HCT116 (cell line): ENCODE results near the gene MEIS2. TPM values are rescaled to one million over a fixed set of nuclear protein-coding genes. Genes with fewer than 3 reads are reported as not detected.

Experiments
- ATAC-seq: fragments of 200-7000 bp; cut with Tn5 transposase; 2 replicates; pipeline ENCODE4 v1.9.1; 2020; ENCODE audit warnings: mild to moderate bottlenecking, moderate library complexity
- BruUV-seq: library from RNA; stranded (reverse); fragments of 400-500 nt; replicated peaks from 2 replicates; lab custom pipeline; 2021; lab: Mats Ljungman, UMichigan
- CTCF ChIA-PET: fragments of 300-600 bp; sonication (Branson Sonifier 250); formaldehyde crosslinking; loops from one replicate; lab custom pipeline; 2021; ENCODE audit warnings: antibody characterized with exemption; lab: Charles Lee
- POLR2A ChIA-PET: fragments of 300-600, 350-600 bp; sonication (Branson Sonifier 250); formaldehyde crosslinking; loops from one replicate; lab custom pipeline; 2021; ENCODE audit warnings: antibody characterized with exemption; lab: Charles Lee
- RAD21 ChIA-PET, 2 experiments: fragments of 300-600 bp; sonication (Branson Sonifier 250); formaldehyde crosslinking; loops; one replicate each; lab custom pipeline; 2023; ENCODE audit warnings: low total read pairs in 2 of 2; ENCODE audit not compliant: uncharacterized antibody in 2 of 2, unreplicated experiment in 2 of 2, low non-redundant PET in 1 of 2; lab: Charles Lee
- DNase-seq: peaks from one replicate; pipeline ENCODE4 v3.0.0-alpha.2; 2010; ENCODE audit warnings: low read depth, low spot score
- H2AFZ ChIP-seq: fragments of 200-600 bp; shearing (Covaris generic), sonication (generic); 2 replicates; pipeline ENCODE4 v1.6.1; 2017; ENCODE audit warnings: low read depth, mixed run types, mixed read lengths, antibody characterized with exemption, low read length; ENCODE audit not compliant: poor library complexity, severe bottlenecking
- H3K27ac ChIP-seq: 2 replicates; pipeline ENCODE4 v1.5.1; 2012; ENCODE audit warnings: low read depth, low read length
- H3K27me3 ChIP-seq: fragments of 200-600 bp; sonication (generic); 2 replicates; pipeline ENCODE4 v1.6.1; 2016; ENCODE audit warnings: mixed run types, low read length, mixed read lengths; ENCODE audit not compliant: insufficient read depth
- H3K36me3 ChIP-seq, 2 experiments: fragments of 200-500 bp in 1 of 2; fragments of 200-600 bp in 1 of 2; sonication (Bioruptor generic) in 1 of 2; sonication (generic) in 1 of 2; 2 replicates each; pipeline versions ENCODE4 v1.5.1 to v1.6.1; 2014 to 2016; ENCODE audit warnings: low read length in 2 of 2, inconsistent platforms in 1 of 2, mixed read lengths in 1 of 2, mixed run types in 1 of 2; ENCODE audit not compliant: insufficient read depth in 2 of 2, control insufficient read depth in 1 of 2
- H3K4me1 ChIP-seq, 2 experiments: fragments of 200-600 bp in 1 of 2; sonication (generic) in 1 of 2; 2 replicates each; pipeline versions ENCODE4 v1.5.1 to v1.6.1; 2012 to 2017; ENCODE audit warnings: low read length in 2 of 2, inconsistent platforms in 1 of 2, mild to moderate bottlenecking in 1 of 2, mixed read lengths in 1 of 2, mixed run types in 1 of 2, moderate library complexity in 1 of 2; ENCODE audit not compliant: insufficient read depth in 2 of 2, control insufficient read depth in 1 of 2
- H3K4me2 ChIP-seq: fragments of 200-600 bp; sonication (generic); 2 replicates; pipeline ENCODE4 v1.6.1; 2017; ENCODE audit warnings: mixed run types, low read length, mixed read lengths
- H3K4me3 ChIP-seq, 2 experiments: fragments of 200-600 bp in 1 of 2; sonication (generic) in 1 of 2; replicated peaks in 1 of 2; 2 replicates each; pipeline ENCODE4 v1.5.1; 2011 to 2016; ENCODE audit warnings: low read length in 2 of 2, control low read depth in 1 of 2, low read depth in 1 of 2, mild to moderate bottlenecking in 1 of 2, mixed read lengths in 1 of 2, mixed run types in 1 of 2
- H3K79me2 ChIP-seq: fragments of 200-600 bp; sonication (generic); 2 replicates; pipeline ENCODE4 v1.6.1; 2017; ENCODE audit warnings: mild to moderate bottlenecking, mixed run types, low read length, moderate library complexity, mixed read lengths; ENCODE audit not compliant: insufficient read depth
- H3K9ac ChIP-seq: fragments of 200-600 bp; sonication (generic); 2 replicates; pipeline ENCODE4 v1.6.1; 2016; ENCODE audit warnings: low read length, mixed read lengths
- H3K9me2 ChIP-seq: fragments of 200-600 bp; sonication (generic), shearing (Covaris generic); 2 replicates; pipeline ENCODE4 v1.6.1; 2017; ENCODE audit warnings: mixed run types, mild to moderate bottlenecking, moderate library complexity; ENCODE audit not compliant: insufficient read depth
- H3K9me3 ChIP-seq, 2 experiments: fragments of 200-500 bp in 1 of 2; fragments of 200-600 bp in 1 of 2; sonication (Bioruptor generic) in 1 of 2; sonication (generic) in 1 of 2; 2 replicates each; pipeline ENCODE4 v1.6.1; 2014 to 2017; ENCODE audit warnings: low read length in 2 of 2, mixed read lengths in 2 of 2, inconsistent platforms in 1 of 2, low read depth in 1 of 2, mild to moderate bottlenecking in 1 of 2, mixed run types in 1 of 2, moderate library complexity in 1 of 2; ENCODE audit not compliant: control insufficient read depth in 1 of 2, insufficient read depth in 1 of 2
- H4K20me1 ChIP-seq: fragments of 200-600 bp; sonication (generic), shearing (Covaris generic); 2 replicates; pipeline ENCODE4 v1.6.1; 2017; ENCODE audit warnings: mixed run types, mild to moderate bottlenecking, moderate library complexity; ENCODE audit not compliant: insufficient read depth
- CBX3 ChIP-seq: IDR thresholded peaks from 2 replicates; pipeline ENCODE4 v1.6.1; 2012; ENCODE audit warnings: low read depth
- CEBPB ChIP-seq: IDR thresholded peaks from 2 replicates; pipeline ENCODE4 v1.6.1; 2012; ENCODE audit warnings: low read depth
- EGR1 ChIP-seq: IDR thresholded peaks from 2 replicates; pipeline ENCODE4 v1.6.1; 2012; ENCODE audit warnings: low read depth
- EZH2 ChIP-seq: fragments of 200-600 bp; sonication (generic); IDR thresholded peaks from 2 replicates; pipeline ENCODE4 v1.6.1; 2017; ENCODE audit warnings: antibody characterized with exemption, mixed run types
- EZH2phosphoT487 ChIP-seq: fragments of 200-600 bp; IDR thresholded peaks from 2 replicates; pipeline ENCODE4 v1.6.1; 2018; ENCODE audit warnings: antibody characterized with exemption, borderline replicate concordance
- FOSL1 ChIP-seq: IDR thresholded peaks from 2 replicates; pipeline ENCODE4 v1.6.1; 2012; ENCODE audit warnings: low read depth
- JUND ChIP-seq: IDR thresholded peaks from 2 replicates; pipeline ENCODE4 v1.6.1; 2012
- POLR2A ChIP-seq: IDR thresholded peaks from 2 replicates; pipeline ENCODE4 v1.7.0; 2011; ENCODE audit warnings: borderline replicate concordance; ENCODE audit not compliant: insufficient read depth, insufficient read length; ENCODE audit errors: extremely low read depth
- RAD21 ChIP-seq: IDR thresholded peaks from 2 replicates; pipeline ENCODE4 v1.6.1; 2012; ENCODE audit warnings: low read depth, mild to moderate bottlenecking
- SIN3A ChIP-seq: IDR thresholded peaks from 2 replicates; pipeline ENCODE4 v1.6.1; 2012; ENCODE audit warnings: low read depth
- ZFX ChIP-seq: fragments of 450-650 bp; IDR thresholded peaks from 2 replicates; pipeline ENCODE4 v1.6.1; 2017
- ZNF274 ChIP-seq: fragments of 200-500 bp; sonication (Bioruptor generic); IDR thresholded peaks from 2 replicates; pipeline ENCODE4 v1.6.1; 2014; ENCODE audit warnings: mild to moderate bottlenecking, low read depth, low read length, inconsistent platforms
- intact Hi-C: fragments of 100-400 bp; cut with micrococcal nuclease; formaldehyde crosslinking; loops from 2 replicates; pipeline ENCODE4 v1.10.0; 2022
- total RNA-seq: library from RNA; stranded (reverse); gene quantifications from one replicate; pipeline ENCODE4 v1.2.1, GENCODE V29; 2021; ENCODE audit not compliant: unreplicated experiment
- TF ChIP-seq, protein P1 (sequence below): IDR thresholded peaks from 2 replicates; pipeline ENCODE4 v1.6.1; 2011; ENCODE audit warnings: mild to moderate bottlenecking, low read length, moderate library complexity; ENCODE audit not compliant: insufficient replicate concordance; ENCODE audit errors: extremely low read depth
- TF ChIP-seq, protein P2 (sequence below), 3 experiments: fragments of 200-600 bp in 1 of 3; sonication (generic) in 1 of 3; IDR thresholded peaks in 2 of 3; conservative IDR thresholded peaks in 1 of 3; 2 replicates each; pipeline ENCODE4 v1.5.1; 2012 to 2017; ENCODE audit warnings: low read depth in 2 of 3, low read length in 2 of 3, antibody characterized with exemption in 1 of 3, borderline replicate concordance in 1 of 3, control low read depth in 1 of 3, mild to moderate bottlenecking in 1 of 3, mixed read lengths in 1 of 3, mixed run types in 1 of 3, moderate library complexity in 1 of 3; ENCODE audit not compliant: insufficient read depth in 1 of 3
- TF ChIP-seq, protein P3 (sequence below): IDR thresholded peaks from 2 replicates; pipeline ENCODE4 v1.6.1; 2012; ENCODE audit warnings: low read depth
- TF ChIP-seq, protein P4 (sequence below): IDR thresholded peaks from 2 replicates; pipeline ENCODE4 v1.6.1; 2012

The MEIS2 gene
- total RNA-seq, 1 experiment from 2014 or later = 11.5 TPM

DNA sequence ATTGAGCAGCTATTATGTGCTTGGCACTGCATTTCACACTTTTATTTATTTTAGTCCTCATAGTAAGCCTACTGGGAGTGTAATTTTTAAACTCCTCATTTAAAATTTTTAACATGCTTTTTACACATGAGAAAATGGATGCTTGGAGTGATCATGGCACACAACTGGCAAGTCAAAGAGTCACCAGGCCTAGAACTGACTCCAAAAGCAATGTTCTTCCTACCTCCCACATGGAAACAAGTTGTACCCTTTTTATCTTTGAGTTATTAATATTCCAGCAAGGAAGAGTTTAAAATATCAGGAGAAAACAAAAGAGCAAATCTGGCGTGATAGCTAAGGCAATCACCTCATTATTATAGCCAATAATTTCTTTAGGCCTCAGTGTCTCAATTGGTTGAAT is 100.6 kb downstream of the MEIS2 start:
- H4K20me1 ChIP-seq = no peaks in the 10 kb centered on the region; the same call in 1 of the 2 replicates
- no peaks in the 10 kb centered on the region for H3K79me2 ChIP-seq
- H3K9me3 ChIP-seq = no peaks in the 10 kb centered on the region
- intact Hi-C loops = no loop called here
- BruUV-seq = no TSS peak
- no peaks in the 10 kb centered on the region for H3K36me3 ChIP-seq
- no peaks in the 10 kb centered on the region for H3K27me3 ChIP-seq
- no peak overlapping the region for H2AFZ ChIP-seq
- H3K4me1 ChIP-seq = no peaks in the 10 kb centered on the region
- TF ChIP-seq ZFX = no peak
- no peak for TF ChIP-seq EZH2phosphoT487
- no peak for TF ChIP-seq RAD21
- TF ChIP-seq FOSL1 = no peak
- TF ChIP-seq, protein P1, sequence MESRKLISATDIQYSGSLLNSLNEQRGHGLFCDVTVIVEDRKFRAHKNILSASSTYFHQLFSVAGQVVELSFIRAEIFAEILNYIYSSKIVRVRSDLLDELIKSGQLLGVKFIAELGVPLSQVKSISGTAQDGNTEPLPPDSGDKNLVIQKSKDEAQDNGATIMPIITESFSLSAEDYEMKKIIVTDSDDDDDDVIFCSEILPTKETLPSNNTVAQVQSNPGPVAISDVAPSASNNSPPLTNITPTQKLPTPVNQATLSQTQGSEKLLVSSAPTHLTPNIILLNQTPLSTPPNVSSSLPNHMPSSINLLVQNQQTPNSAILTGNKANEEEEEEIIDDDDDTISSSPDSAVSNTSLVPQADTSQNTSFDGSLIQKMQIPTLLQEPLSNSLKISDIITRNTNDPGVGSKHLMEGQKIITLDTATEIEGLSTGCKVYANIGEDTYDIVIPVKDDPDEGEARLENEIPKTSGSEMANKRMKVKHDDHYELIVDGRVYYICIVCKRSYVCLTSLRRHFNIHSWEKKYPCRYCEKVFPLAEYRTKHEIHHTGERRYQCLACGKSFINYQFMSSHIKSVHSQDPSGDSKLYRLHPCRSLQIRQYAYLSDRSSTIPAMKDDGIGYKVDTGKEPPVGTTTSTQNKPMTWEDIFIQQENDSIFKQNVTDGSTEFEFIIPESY = no peak
- TF ChIP-seq, protein P2, sequence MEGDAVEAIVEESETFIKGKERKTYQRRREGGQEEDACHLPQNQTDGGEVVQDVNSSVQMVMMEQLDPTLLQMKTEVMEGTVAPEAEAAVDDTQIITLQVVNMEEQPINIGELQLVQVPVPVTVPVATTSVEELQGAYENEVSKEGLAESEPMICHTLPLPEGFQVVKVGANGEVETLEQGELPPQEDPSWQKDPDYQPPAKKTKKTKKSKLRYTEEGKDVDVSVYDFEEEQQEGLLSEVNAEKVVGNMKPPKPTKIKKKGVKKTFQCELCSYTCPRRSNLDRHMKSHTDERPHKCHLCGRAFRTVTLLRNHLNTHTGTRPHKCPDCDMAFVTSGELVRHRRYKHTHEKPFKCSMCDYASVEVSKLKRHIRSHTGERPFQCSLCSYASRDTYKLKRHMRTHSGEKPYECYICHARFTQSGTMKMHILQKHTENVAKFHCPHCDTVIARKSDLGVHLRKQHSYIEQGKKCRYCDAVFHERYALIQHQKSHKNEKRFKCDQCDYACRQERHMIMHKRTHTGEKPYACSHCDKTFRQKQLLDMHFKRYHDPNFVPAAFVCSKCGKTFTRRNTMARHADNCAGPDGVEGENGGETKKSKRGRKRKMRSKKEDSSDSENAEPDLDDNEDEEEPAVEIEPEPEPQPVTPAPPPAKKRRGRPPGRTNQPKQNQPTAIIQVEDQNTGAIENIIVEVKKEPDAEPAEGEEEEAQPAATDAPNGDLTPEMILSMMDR (IDR thresholded peaks at IDR 0.05 in 2 of 3, conservative IDR thresholded peaks at IDR 0.05 in 1 of 3; ENCODE audit: borderline replicate concordance in 1 of 3, insufficient read depth in 1 of 3, low read depth in 2 of 3, low read length in 2 of 3) = no peak
- TF ChIP-seq, protein P3, sequence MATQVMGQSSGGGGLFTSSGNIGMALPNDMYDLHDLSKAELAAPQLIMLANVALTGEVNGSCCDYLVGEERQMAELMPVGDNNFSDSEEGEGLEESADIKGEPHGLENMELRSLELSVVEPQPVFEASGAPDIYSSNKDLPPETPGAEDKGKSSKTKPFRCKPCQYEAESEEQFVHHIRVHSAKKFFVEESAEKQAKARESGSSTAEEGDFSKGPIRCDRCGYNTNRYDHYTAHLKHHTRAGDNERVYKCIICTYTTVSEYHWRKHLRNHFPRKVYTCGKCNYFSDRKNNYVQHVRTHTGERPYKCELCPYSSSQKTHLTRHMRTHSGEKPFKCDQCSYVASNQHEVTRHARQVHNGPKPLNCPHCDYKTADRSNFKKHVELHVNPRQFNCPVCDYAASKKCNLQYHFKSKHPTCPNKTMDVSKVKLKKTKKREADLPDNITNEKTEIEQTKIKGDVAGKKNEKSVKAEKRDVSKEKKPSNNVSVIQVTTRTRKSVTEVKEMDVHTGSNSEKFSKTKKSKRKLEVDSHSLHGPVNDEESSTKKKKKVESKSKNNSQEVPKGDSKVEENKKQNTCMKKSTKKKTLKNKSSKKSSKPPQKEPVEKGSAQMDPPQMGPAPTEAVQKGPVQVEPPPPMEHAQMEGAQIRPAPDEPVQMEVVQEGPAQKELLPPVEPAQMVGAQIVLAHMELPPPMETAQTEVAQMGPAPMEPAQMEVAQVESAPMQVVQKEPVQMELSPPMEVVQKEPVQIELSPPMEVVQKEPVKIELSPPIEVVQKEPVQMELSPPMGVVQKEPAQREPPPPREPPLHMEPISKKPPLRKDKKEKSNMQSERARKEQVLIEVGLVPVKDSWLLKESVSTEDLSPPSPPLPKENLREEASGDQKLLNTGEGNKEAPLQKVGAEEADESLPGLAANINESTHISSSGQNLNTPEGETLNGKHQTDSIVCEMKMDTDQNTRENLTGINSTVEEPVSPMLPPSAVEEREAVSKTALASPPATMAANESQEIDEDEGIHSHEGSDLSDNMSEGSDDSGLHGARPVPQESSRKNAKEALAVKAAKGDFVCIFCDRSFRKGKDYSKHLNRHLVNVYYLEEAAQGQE = no peak
- TF ChIP-seq, protein P4, sequence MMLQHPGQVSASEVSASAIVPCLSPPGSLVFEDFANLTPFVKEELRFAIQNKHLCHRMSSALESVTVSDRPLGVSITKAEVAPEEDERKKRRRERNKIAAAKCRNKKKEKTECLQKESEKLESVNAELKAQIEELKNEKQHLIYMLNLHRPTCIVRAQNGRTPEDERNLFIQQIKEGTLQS = no peak
- TF ChIP-seq ZNF274 = no peak
- TF ChIP-seq SIN3A = no peak
- TF ChIP-seq CEBPB = no peak
- TF ChIP-seq POLR2A = no peak
- no peak for TF ChIP-seq EGR1
- no peak for TF ChIP-seq CBX3
- no peak for TF ChIP-seq EZH2
- no peak for TF ChIP-seq JUND
- H3K4me2 ChIP-seq = no peak overlapping the region
- ChIA-PET POLR2A (no interaction called here), RAD21 (no interaction called here), CTCF (no interaction called here)
- DNase-seq (no peak), ATAC-seq (no peak)
- H3K9me2 ChIP-seq = no peaks in the 10 kb centered on the region
- no peak overlapping the region for H3K27ac ChIP-seq
- H3K9ac ChIP-seq = no peak overlapping the region
- no peak overlapping the region for H3K4me3 ChIP-seq
